Right cardiac atrium (tissue), 5 donors: ENCODE data around the gene MRPL40. TPM values are rescaled to one million over a fixed set of nuclear protein-coding genes. Genes with fewer than 3 reads are reported as not detected.

ENCODE experiments used
- ATAC-seq, 2 donors: fragments of 200-7000 bp; cut with Tn5 transposase; one replicate each; pipeline versions ENCODE4 v1.8.0 to v1.9.1; 2020; ENCODE audit warnings: moderate library complexity in 2 of 2, mild to moderate bottlenecking in 1 of 2
- DNase-seq, 3 donors: peaks; one replicate each; pipeline ENCODE4 v3.0.0-alpha.2; 2020
- H3K27ac ChIP-seq: one replicate; pipeline ENCODE4 v1.5.1; 2013; ENCODE audit warnings: mild to moderate bottlenecking, low read length, control low read depth, moderate library complexity
- H3K27me3 ChIP-seq: one replicate; pipeline ENCODE4 v1.6.1; 2013; ENCODE audit not compliant: control insufficient read depth, insufficient read depth
- H3K4me1 ChIP-seq: one replicate; pipeline ENCODE4 v1.6.1; 2013; ENCODE audit warnings: low read length; ENCODE audit not compliant: control insufficient read depth, insufficient read depth
- H3K4me3 ChIP-seq: one replicate; pipeline ENCODE4 v1.5.1; 2013; ENCODE audit warnings: low read length, control low read depth
- H3K9me3 ChIP-seq: one replicate; pipeline ENCODE4 v1.6.1; 2013; ENCODE audit warnings: low read length; ENCODE audit not compliant: control insufficient read depth
- WGBS: extraction: QIAGEN DNeasy Blood & Tissue Kit; methylation state at CpG from one replicate; pipeline ENCODE4 v1.1.7; 2013; 5-methylcytosine and 5-hydroxymethylcytosine counted together
- intact Hi-C, 4 donors: fragments of 100-400 bp; cut with DNase I; formaldehyde crosslinking; loops; one replicate each; pipeline versions ENCODE4 v1.11.0 to v1.14.0; 2022 to 2023
- polyA plus RNA-seq: library from polyadenylated mRNA; stranded (reverse); fragments of 200-250 nt; gene quantifications from one replicate; pipeline ENCODE4 v1.2.3, GENCODE V29; 2013
- total RNA-seq, 4 donors: library from RNA; stranded (reverse); fragmentation: NEBNext Ultra II Directional; extraction: Animal tissue kit (Norgen Biotek cat#: 25700); gene quantifications; one replicate each; pipeline ENCODE4 v1.2.1, GENCODE V29; 2021
- donor health status: healthy with polysubstance abuse.
- donor health status: DM: no; HTN: yes; CAD: no.
- donor health status: DM: no; HTN: no; CAD: no.
- donor health status: DM: no; HTN: yes; CAD: no; lungs with severe emphysema.
- donor health status: DM: yes; HTN: yes; CAD: no.

MRPL40 gene
- total and polyA plus RNA-seq, 5 donors: 37.5 to 66.9 (median 46.6) TPM

DNA sequence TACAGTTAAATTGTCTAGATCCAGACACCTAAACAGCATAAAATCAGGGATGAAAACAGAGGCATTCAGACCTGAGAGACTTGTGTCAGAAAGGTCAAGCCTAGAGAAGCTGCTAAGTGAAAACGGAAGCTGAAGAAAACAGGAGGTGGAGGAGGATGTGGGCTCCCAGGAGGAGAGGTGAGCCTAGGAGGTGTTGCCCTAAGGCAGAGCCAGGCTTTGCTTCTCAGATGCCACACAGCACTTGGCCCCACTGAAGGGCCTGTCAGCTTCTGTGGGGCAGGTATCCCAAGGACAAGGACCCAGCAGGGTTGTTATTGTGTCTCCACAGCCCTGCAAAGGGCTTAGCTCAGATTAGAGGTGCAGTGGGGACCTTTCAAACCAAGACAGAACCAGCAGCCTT, 32.2 kb downstream of the MRPL40 start:
- intact Hi-C loops: no loop called here
- DNase-seq: no peak

GRCh38 chr22:19464975-19465374, 32.6 kb downstream of the MRPL40 start:
- H3K4me1 ChIP-seq: no peaks in the 10 kb centered on the region
- H3K9me3 ChIP-seq: no peaks in the 10 kb centered on the region
- intact Hi-C loops: no loop called here
- no peak for ATAC-seq
- H3K27me3 ChIP-seq: no peaks in the 10 kb centered on the region
- 88% methylated on average over 4 of the region's 4 CpGs for WGBS
- H3K4me3 ChIP-seq: no peak overlapping the region
- no peak for DNase-seq
- no peak overlapping the region for H3K27ac ChIP-seq

More for the DNA sequence above, 32.2 kb downstream of the MRPL40 start:
- H3K4me3 ChIP-seq: no peak overlapping the region
- H3K27ac ChIP-seq: no peak overlapping the region
- no peaks in the 10 kb centered on the region for H3K9me3 ChIP-seq
- no peaks in the 10 kb centered on the region for H3K27me3 ChIP-seq
- no peaks in the 10 kb centered on the region for H3K4me1 ChIP-seq
- 60% methylated on average over 1 of the region's 1 CpG for WGBS
- no peak for ATAC-seq

- Histone ChIP-seq H3K4me3 (no peak overlapping the region), H3K4me1 (no peaks in the 10 kb centered on the region), H3K27ac (no peak overlapping the region), H3K27me3 (no peaks in the 10 kb centered on the region), H3K9me3 (no peaks in the 10 kb centered on the region)
- DNase-seq (no peak), ATAC-seq (no peak)
- WGBS: 91% methylated on average over 14 of the region's 14 CpGs
- intact Hi-C loops: no loop called here
Observed at GRCh38 chr22:19466126-19466716, 33.9 kb downstream of the MRPL40 start.

DNA sequence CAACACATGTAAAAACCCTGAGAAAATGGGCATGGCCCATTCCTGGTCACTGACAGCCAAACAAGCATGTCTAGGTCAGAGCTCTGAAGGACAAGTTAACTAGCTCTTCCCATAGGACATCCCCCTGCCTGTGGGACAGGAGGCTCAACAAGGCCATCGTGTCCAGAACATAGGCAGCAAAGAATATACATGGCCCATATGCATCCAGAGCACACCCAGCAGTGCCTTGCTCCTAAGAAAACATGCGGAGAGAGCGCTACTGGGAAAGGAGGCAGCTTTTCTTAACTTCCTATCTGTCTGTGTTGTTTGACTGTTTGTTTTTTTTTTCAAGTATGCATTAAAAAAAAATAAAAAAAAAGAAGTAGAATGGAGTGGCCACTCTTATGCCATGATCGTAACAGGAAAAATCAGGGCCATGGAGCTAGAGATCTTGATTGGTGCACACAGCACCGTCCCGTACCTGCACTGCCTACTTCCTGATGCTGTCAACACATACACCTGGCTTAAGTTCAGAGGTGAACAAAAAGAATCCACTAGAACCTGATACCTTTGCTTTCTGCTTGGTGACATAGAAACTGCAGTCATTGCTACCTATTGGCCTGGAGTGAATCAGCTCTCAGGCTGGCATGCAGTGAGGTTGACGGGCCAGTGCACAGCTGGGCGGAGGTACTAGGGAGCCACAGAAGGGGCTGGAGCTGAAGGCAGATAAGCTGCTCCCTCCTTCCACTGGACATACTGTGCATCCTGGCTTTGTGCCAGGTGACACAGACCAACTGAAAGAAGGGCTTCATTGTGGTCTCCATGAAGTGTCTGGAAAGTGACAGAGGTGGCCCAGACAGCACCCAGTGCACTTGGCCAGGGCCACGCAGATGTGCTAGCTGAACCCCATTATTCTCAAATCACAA, 34.8 kb downstream of the MRPL40 start:
- Histone ChIP-seq H3K4me3 (no peak overlapping the region), H3K27me3 (no peaks in the 10 kb centered on the region), H3K27ac (no peak overlapping the region), H3K9me3 (no peaks in the 10 kb centered on the region), H3K4me1 (no peaks in the 10 kb centered on the region)
- WGBS: 91% methylated on average over 9 of the region's 9 CpGs
- ATAC-seq (no peak), DNase-seq (no peak)
- intact Hi-C loops: no loop called here

GRCh38 chr22:19467912-19468311, 35.6 kb downstream of the MRPL40 start:
- Histone ChIP-seq H3K9me3 (no peaks in the 10 kb centered on the region), H3K27me3 (no peaks in the 10 kb centered on the region), H3K4me1 (no peaks in the 10 kb centered on the region), H3K4me3 (no peak overlapping the region), H3K27ac (no peak overlapping the region)
- intact Hi-C loops: no loop called here
- WGBS: 90% methylated on average over 6 of the region's 6 CpGs
- no peak for ATAC-seq
- no peak for DNase-seq

GRCh38 chr22:19469421-19469820, 37.1 kb downstream of the MRPL40 start:
- H3K4me3 ChIP-seq: no peak overlapping the region
- no peak overlapping the region for H3K27ac ChIP-seq
- no peak for DNase-seq
- no peaks in the 10 kb centered on the region for H3K27me3 ChIP-seq
- no peaks in the 10 kb centered on the region for H3K4me1 ChIP-seq
- intact Hi-C loops: no loop called here
- 95% methylated on average over 7 of the region's 7 CpGs for WGBS
- no peaks in the 10 kb centered on the region for H3K9me3 ChIP-seq
- ATAC-seq: no peak

- H3K9me3 ChIP-seq: no peaks in the 10 kb centered on the region
- 95% methylated on average over 2 of the region's 2 CpGs for WGBS
- intact Hi-C loops: no loop called here
- ATAC-seq (no peak), DNase-seq (no peak)
- no peaks in the 10 kb centered on the region for H3K27me3 ChIP-seq
- no peaks in the 10 kb centered on the region for H3K4me1 ChIP-seq
- H3K27ac ChIP-seq: no peak overlapping the region
- no peak overlapping the region for H3K4me3 ChIP-seq
Observed at GRCh38 chr22:19470010-19470409, 37.7 kb downstream of the MRPL40 start.

GRCh38 chr22:19471572-19471971, 39.2 kb downstream of the MRPL40 start:
- no peaks in the 10 kb centered on the region for H3K27me3 ChIP-seq
- ATAC-seq: no peak
- H3K4me1 ChIP-seq: no peaks in the 10 kb centered on the region
- no peak for DNase-seq
- no peak overlapping the region for H3K4me3 ChIP-seq
- intact Hi-C loops: no loop called here
- WGBS: 91% methylated on average over 11 of the region's 11 CpGs
- H3K9me3 ChIP-seq: no peaks in the 10 kb centered on the region
- H3K27ac ChIP-seq: no peak overlapping the region

GRCh38 chr22:19472233-19472632, 39.9 kb downstream of the MRPL40 start:
- no peaks in the 10 kb centered on the region for H3K4me1 ChIP-seq
- ATAC-seq (no peak), DNase-seq (no peak)
- intact Hi-C loops: no loop called here
- no peaks in the 10 kb centered on the region for H3K27me3 ChIP-seq
- no peak overlapping the region for H3K27ac ChIP-seq
- no peaks in the 10 kb centered on the region for H3K9me3 ChIP-seq
- H3K4me3 ChIP-seq: no peak overlapping the region
- WGBS: 94% methylated on average over 8 of the region's 8 CpGs

DNA sequence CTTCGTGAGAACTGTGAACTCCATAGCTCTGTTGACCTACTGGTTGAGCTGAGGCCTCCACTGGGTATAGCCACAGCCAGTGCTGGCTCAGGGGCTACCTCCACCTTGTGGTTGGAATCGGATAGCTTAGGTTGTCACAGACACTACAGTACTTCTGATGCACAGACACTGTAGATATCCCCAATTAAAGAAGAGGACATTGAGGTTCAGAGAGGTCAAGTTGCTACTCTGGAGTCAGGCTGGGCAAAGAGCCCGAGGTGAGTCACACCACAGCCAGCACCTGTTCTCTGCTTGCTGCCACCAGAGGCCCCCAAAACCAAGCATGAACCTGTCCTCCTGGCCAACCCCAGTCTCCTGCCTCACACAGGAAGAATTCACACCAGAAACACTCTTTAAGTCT, 41.2 kb downstream of the MRPL40 start:
- 69% methylated on average over 3 of the region's 3 CpGs for WGBS

DNA sequence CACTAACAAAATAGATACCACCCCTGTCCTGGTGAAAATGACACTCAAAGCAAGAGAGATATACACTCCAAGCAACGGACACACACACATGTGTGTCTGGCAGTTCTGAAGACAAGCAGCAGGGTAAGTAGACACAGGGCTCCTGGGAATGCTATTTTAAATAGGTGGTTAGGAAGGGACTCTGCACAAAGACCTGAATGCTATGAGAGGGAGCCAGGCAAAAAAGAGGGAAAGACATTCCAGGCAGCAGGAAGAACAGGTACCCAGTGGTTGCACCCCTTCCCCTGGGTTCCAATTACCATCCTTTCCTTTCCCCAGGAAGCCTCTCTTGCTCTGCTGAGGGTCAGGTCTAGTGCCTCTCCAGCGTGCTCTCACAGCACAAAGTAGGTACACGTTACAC, 43.7 kb downstream of the MRPL40 start:
- no peak overlapping the region for H3K27ac ChIP-seq
- H3K4me1 ChIP-seq: no peaks in the 10 kb centered on the region
- ATAC-seq (no peak), DNase-seq (no peak)
- no peak overlapping the region for H3K4me3 ChIP-seq
- WGBS: 68% methylated on average over 3 of the region's 3 CpGs
- intact Hi-C loops: no loop called here
- H3K27me3 ChIP-seq: no peaks in the 10 kb centered on the region
- no peaks in the 10 kb centered on the region for H3K9me3 ChIP-seq

More for the DNA sequence above, 41.2 kb downstream of the MRPL40 start:
- H3K4me3 ChIP-seq: no peak overlapping the region
- H3K9me3 ChIP-seq: no peaks in the 10 kb centered on the region
- no peaks in the 10 kb centered on the region for H3K4me1 ChIP-seq
- ATAC-seq: no peak
- no peaks in the 10 kb centered on the region for H3K27me3 ChIP-seq
- no peak for DNase-seq
- intact Hi-C loops: no loop called here
- H3K27ac ChIP-seq: no peak overlapping the region
